Lower lobe of right lung (tissue), 2 donors: Measurements from ENCODE around the gene RHOV. TPM values are rescaled to one million over a fixed set of nuclear protein-coding genes. Genes with fewer than 3 reads are reported as not detected.
A peak's percentile ranks its signal among the peaks of the same experiment; 100 is the strongest.

ENCODE experiments used
- ATAC-seq, 2 donors: fragments of 200-7000 bp; cut with Tn5 transposase; one replicate each; pipeline ENCODE4 v1.9.1; 2020 to 2022; ENCODE audit warnings: mild to moderate bottlenecking in 2 of 2, moderate library complexity in 2 of 2
- DNase-seq: peaks from one replicate; pipeline ENCODE4 v3.0.0-alpha.2; 2020
- H3K27ac ChIP-seq: fragments of 200-600 bp; one replicate; pipeline ENCODE4 v1.8.0; 2022
- H3K27me3 ChIP-seq: fragments of 200-600 bp; one replicate; pipeline ENCODE4 v1.8.0; 2022; ENCODE audit warnings: low read depth
- H3K36me3 ChIP-seq: fragments of 200-600 bp; one replicate; pipeline ENCODE4 v1.8.0; 2022; ENCODE audit warnings: mild to moderate bottlenecking
- H3K4me1 ChIP-seq: fragments of 200-600 bp; one replicate; pipeline ENCODE4 v1.8.0; 2022
- H3K4me3 ChIP-seq: fragments of 200-600 bp; one replicate; pipeline ENCODE4 v1.8.0; 2022; ENCODE audit warnings: mild to moderate bottlenecking
- H3K9me3 ChIP-seq: fragments of 200-600 bp; one replicate; pipeline ENCODE4 v1.8.0; 2022
- intact Hi-C: fragments of 100-400 bp; cut with DNase I; formaldehyde crosslinking; loops from one replicate; pipeline ENCODE4 v1.11.0; 2022
- total RNA-seq: library from RNA; stranded (reverse); fragmentation: NEBNext Ultra II Directional; extraction: Animal tissue kit (Norgen Biotek cat#: 25700); gene quantifications from one replicate; pipeline ENCODE4 v1.2.1, GENCODE V29; 2021
- TF ChIP-seq, protein P1 (sequence below): fragments of 200-600 bp; IDR thresholded peaks from one replicate; pipeline ENCODE4 v1.8.0; 2022; ENCODE audit warnings: antibody characterized with exemption, mild to moderate bottlenecking
- donor health status: DM: no; HTN: yes; CAD: no; lungs with severe emphysema.

The RHOV gene
- total RNA-seq, 1 donor from 2014 or later: 1.5 TPM

- peaks cover 22% of the 10 kb centered on the region for H3K4me1 ChIP-seq
- no peaks in the 10 kb centered on the region for H3K9me3 ChIP-seq
- DNase-seq: no peak
- no peak for ATAC-seq
- no peak overlapping the region for H3K27ac ChIP-seq
- intact Hi-C loops: no loop called here
- H3K4me3 ChIP-seq: no peak overlapping the region
- no peaks in the 10 kb centered on the region for H3K27me3 ChIP-seq
- TF ChIP-seq, protein P1, sequence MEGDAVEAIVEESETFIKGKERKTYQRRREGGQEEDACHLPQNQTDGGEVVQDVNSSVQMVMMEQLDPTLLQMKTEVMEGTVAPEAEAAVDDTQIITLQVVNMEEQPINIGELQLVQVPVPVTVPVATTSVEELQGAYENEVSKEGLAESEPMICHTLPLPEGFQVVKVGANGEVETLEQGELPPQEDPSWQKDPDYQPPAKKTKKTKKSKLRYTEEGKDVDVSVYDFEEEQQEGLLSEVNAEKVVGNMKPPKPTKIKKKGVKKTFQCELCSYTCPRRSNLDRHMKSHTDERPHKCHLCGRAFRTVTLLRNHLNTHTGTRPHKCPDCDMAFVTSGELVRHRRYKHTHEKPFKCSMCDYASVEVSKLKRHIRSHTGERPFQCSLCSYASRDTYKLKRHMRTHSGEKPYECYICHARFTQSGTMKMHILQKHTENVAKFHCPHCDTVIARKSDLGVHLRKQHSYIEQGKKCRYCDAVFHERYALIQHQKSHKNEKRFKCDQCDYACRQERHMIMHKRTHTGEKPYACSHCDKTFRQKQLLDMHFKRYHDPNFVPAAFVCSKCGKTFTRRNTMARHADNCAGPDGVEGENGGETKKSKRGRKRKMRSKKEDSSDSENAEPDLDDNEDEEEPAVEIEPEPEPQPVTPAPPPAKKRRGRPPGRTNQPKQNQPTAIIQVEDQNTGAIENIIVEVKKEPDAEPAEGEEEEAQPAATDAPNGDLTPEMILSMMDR: peak; percentile 71
- H3K36me3 ChIP-seq: peaks cover 12% of the 10 kb centered on the region
Observed at GRCh38 chr15:40891810-40892446, 17.9 kb upstream of the RHOV start.

DNA sequence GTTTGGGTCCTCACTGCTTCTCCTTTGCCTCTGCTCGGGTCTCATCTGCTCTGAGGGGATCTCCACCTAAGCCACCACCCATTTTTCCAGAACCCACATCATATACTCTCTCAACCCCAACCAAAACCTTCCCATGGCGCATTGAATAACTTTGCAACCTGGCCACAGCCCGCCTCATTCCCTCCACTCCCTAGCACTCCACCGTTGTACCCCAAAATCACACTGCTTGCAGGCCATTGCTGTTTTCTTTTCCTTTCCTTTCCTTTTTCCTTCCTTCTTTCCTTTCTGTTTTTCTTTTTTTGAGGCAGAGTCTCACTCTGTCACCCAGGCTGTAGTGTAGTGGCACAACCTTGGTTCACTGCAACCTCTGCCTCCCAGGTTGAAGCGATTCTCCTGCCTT lies 17.1 kb upstream of the RHOV start:
- Histone ChIP-seq H3K4me3 (no peak overlapping the region), H3K27me3 (no peaks in the 10 kb centered on the region), H3K36me3 (peaks cover 5% of the 10 kb centered on the region), H3K27ac (no peak overlapping the region), H3K4me1 (peaks cover 19% of the 10 kb centered on the region), H3K9me3 (no peaks in the 10 kb centered on the region)
- TF ChIP-seq, protein P1: no peak
- ATAC-seq (no peak), DNase-seq (no peak)
- intact Hi-C loops: no loop called here

GRCh38 chr15:40889112-40889511 lies 15.1 kb upstream of the RHOV start:
- Histone ChIP-seq H3K4me1 (peaks cover 6% of the 10 kb centered on the region), H3K27ac (no peak overlapping the region), H3K36me3 (no peaks in the 10 kb centered on the region), H3K4me3 (no peak overlapping the region), H3K27me3 (no peaks in the 10 kb centered on the region), H3K9me3 (no peaks in the 10 kb centered on the region)
- DNase-seq (no peak), ATAC-seq (no peak)
- TF ChIP-seq, protein P1: no peak
- intact Hi-C loops: no loop called here

DNA sequence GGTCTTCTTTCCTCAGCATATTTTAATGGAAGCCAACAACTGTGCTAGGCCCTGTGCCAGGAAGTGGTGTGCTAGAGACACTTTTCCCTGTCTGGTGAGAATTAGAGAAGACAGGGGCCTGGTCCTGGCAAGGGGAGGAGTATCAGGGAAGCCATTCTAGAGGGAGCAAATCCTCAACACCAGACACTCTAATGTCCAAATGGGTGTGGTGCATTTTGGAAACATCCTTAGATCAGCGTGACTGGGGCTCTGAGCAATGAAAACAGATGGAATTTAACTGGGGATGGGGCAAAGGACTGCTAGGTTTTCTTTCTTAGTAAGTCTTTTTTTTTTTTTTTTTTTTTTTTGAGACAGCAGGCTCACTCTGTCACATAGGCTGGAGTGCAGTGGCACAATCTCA lies 12.6 kb upstream of the RHOV start:
- TF ChIP-seq, protein P1: no peak

DNA sequence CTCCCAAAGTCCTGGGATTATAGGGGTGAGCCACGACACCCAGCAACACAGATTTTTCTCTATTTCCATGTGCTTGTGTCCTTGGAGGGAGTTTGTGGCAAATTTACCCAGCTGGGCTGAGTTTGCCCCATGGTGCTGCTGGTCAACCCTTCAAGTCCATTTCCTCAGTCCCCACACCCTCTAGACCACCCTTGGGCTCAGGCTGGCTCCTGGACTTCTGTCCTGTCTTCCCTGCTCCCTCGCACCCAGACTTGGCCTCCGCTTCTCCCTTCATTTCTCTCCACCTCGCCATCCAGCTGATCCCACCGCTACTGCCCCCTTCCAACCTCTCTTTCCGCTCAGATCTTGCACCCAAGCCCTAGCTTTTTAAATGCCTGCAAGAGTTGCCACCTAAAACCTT lies 7.3 kb upstream of the RHOV start:
- H3K4me1 ChIP-seq: no peaks in the 10 kb centered on the region
- intact Hi-C loops: no loop called here
- TF ChIP-seq, protein P1: no peak
- no peaks in the 10 kb centered on the region for H3K27me3 ChIP-seq
- H3K4me3 ChIP-seq: no peak overlapping the region
- no peaks in the 10 kb centered on the region for H3K36me3 ChIP-seq
- DNase-seq (no peak), ATAC-seq (no peak)
- H3K9me3 ChIP-seq: no peaks in the 10 kb centered on the region
- H3K27ac ChIP-seq: no peak overlapping the region

More for the DNA sequence above, 12.6 kb upstream of the RHOV start:
- DNase-seq (no peak), ATAC-seq (no peak)
- no peak overlapping the region for H3K27ac ChIP-seq
- H3K4me1 ChIP-seq: no peaks in the 10 kb centered on the region
- no peaks in the 10 kb centered on the region for H3K9me3 ChIP-seq
- intact Hi-C loops: no loop called here
- H3K27me3 ChIP-seq: no peaks in the 10 kb centered on the region
- no peak overlapping the region for H3K4me3 ChIP-seq
- no peaks in the 10 kb centered on the region for H3K36me3 ChIP-seq
